Astrocyte of the hippocampus (primary cell): ENCODE results near the gene MEIS3.

Experiments
- DNase-seq: peaks from one replicate; pipeline ENCODE4 v3.0.0; 2011; ENCODE audit warnings: low read depth, low spot score

Gene MEIS3

GRCh38 chr19:47362321-47362720, 57.0 kb downstream of the MEIS3 start:
- no peak for DNase-seq

GRCh38 chr19:47358936-47359335, 60.4 kb downstream of the MEIS3 start:
- DNase-seq: no peak

DNA sequence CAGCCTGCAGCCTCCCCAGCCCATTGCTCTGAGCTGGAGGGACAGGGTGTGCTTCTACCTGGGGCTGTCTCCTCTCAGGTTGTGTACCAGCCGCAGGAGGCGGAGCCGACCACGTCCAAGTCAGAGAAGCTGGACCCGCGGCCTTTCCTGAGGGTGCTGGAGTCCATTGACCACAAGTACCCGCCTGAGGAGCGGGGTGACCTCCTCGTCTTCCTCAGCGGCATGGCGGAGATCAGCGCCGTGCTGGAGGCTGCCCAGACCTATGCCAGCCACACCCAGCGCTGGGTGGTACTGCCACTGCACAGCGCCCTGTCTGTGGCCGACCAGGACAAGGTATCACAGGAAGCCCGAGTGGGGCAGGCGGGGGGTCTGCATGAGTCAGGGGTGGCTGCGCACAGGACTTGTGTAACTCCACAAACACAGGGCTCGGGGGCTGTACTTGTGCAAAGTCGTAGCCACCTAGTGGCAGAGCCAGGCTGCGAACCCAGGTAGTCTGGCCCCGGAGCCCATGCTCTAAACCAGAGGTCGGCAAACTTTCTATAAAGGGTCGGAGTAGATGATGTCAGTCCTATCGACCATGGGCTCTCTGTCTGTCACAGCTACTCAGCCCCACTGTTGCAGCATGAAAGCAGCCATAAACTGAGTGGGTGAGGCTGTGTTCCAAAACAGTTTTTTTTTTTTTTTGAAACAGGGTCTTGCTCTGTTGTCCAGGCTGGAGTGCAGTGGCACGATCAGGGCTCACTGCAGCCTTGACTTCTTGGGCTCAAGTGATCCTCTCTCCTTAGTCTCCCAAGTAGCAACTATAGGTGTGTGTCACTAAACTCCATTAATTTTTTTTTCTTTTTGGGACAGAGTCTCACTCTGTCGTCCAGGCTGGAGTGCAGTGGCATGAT, 61.3 kb downstream of the MEIS3 start:
- DNase-seq: no peak

DNA sequence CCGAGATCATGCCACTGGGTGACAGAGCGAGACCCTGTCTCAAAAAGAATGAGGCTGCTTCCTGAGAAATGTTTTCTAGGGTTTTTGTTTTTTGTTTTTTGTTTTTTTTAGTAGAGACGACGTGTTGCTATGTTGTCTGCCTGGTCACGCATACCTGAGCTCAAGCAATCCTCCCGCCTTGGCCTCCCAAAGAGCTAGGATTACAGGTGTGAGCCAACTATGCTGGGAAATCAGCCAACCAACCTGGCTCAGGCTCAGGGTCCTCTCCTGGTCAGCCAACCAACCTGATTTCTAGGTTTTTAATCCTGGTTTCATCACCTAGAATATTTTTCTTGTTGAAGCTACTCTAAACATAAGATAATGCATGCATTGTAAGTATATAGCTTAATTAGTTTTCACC, 62.4 kb downstream of the MEIS3 start:
- DNase-seq: no peak

DNA sequence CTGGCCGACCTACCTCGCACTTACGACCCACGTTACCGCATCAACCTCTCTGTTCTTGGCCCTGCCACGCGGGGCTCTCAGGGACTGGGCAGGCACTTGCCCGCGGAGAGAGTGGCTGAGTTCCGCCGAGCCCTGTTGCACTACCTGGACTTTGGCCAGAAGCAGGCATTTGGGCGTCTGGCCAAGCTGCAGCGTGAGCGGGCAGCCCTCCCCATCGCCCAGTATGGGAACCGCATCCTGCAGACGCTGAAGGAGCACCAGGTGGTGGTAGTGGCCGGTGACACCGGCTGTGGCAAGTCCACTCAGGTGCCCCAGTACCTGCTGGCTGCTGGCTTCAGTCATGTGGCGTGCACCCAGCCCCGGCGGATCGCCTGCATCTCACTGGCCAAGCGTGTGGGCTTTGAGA, 66.0 kb downstream of the MEIS3 start:
- DNase-seq: no peak
